Cortex of kidney (tissue), 1 donor: ENCODE data around the gene ZMAT5.

ENCODE experiments used
- DNase-seq: peaks from one replicate; lab custom pipeline; 2025; lab: John Stamatoyannopoulos, UW

The ZMAT5 gene

DNA sequence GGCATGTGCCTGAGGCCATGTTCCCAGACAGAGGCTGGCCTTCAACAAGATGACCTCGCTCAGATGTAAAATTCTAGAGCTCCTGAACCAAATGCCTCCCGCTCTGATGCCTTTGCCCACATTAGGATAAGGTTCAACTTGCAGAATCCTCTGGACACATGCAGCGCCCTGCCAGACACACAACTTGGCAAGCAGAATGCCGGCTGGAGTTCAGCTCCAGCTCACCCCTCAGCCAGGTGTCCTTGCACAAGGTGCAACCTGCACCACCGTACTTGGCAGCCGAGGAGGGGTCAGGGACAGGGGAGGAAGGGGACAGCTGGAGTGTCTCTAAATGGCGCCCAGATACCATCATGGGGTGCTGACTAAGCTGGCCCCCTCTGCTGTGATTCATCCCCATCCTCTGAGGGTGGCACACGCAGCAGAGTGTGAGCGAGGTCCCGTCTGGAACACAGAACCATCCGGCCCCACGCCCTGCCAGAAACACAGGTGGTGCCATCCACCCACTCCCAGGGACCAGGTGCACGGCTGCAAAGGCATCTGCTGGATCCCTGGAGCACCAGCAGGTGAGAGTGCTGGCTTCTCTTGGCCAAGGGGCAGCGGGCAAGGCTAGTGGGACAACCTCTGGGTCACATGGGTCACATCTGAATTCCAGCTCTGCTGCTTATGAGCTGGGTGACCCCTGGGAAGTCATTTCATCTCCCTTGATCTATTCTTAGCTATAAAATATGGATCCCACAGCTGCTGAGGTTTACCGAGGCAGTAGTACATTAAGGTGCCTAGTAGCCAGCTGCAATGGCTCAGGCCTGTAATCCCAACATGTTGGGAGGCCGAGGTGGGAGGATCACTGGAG, 12.8 kb downstream of the ZMAT5 start:
- DNase-seq = no peak

DNA sequence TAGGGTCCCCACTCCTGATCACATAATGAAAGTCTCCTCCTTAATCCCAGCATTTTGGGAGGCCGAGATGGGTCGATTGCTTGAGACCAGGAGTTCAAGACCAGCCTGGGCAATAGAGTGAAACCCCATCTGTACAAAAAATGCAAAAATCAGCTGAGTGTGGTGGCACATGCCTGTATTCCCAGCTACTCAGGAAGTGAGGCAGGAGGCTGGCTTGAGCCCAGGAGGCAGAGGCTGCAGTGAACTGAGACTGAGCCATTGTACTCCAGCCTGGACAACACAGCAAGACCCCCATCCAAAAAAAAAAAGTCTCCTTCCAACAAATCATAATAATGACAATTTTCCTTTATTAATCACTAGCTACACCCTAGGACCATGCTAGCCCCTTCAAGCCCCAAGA, 15.1 kb downstream of the ZMAT5 start:
- DNase-seq = no peak

DNA sequence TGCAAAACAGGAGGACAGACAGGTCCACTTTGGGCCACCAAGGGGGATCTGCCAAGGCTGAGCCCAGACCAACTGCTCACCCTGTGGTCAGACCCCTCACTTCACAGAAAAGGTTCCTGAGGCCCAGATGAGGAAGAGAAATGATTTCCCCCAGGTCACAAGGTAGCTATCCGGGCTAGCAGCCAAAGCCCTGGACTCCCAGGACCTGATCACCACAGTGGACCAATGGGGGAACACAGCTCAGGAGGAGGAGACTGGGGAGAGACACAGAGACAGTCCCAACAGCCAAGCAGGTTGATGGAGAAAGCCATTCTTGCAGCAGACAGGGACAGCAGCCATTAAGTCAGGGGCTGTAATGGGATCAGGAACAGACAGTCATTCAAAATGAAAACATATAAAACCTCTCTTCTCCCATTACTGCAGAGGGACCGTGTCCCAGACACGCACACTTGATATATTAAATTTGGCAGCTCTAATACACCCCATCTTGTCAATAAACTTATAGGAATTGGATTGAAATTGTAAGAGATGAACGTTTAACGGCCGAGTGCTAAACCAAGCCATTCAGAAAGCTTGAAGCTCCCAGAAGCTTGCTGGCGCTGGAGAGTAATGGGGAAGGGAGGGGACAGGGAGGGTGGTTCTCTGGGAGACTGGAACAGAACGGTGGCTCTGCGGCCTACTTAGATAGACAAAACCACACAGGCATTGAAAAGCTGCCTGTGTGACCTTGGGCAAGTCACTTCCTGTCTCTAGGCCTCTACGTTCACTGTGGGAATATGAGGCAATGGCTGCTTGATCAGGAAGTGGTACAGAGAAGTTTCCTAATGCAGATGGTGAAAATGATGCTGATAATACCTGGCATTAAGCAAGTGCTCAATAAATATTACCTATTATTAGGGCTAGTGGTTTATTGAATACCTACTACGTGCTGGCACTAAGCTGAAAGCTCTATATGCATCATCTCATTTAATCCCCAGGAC, 16.0 kb downstream of the ZMAT5 start:
- DNase-seq = no peak

DNA sequence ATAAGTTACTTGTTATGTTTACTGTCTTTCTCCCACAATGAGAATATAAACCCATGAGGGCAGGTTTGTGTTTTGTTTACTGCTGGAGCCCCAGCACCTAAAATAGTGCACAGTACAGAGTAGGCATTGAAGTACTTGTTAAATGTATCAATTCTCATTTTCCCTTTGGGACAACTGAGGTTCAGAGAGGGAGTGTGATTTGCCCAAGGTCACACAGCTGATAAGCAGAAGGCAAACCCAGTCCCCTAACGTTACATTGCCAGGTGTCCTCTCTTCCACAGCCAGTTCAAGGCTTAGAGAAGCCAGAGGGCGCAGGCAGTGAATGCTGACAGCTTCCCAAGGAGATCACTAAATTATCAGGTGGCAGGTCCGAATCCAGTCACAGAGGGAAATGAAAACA, 16.8 kb downstream of the ZMAT5 start:
- no peak for DNase-seq

DNA sequence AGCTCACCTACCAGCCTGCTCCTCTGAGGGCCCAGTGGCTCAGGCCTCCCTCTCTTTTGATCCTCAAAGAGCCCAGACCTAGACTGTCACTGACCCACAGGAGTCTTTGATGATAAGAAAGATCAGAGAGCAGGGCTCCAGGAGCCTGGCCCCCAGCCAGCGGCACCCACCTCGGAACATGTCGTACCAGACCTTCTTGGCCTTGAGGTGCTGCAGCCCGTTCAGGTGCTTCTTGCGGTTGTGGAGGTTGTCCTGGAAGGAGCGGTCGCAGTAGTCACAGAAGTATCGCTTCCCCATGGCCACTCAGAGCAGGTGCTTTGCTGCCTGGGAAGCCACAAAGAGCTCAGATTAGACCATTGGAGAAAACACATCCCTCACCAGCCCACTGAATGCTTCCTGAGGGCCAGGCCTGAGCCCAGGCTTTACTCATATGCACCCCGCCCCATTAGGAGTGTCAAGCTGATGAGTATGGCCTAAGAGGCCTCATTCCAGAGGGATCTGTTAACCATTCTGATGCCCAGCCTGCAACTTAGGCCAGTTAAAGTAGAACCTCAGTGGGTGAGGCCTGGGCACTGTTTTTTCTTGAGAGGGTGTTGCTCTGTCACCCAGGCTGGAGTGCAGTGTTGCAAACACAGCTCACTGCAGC, 18.4 kb downstream of the ZMAT5 start:
- DNase-seq = no peak

DNA sequence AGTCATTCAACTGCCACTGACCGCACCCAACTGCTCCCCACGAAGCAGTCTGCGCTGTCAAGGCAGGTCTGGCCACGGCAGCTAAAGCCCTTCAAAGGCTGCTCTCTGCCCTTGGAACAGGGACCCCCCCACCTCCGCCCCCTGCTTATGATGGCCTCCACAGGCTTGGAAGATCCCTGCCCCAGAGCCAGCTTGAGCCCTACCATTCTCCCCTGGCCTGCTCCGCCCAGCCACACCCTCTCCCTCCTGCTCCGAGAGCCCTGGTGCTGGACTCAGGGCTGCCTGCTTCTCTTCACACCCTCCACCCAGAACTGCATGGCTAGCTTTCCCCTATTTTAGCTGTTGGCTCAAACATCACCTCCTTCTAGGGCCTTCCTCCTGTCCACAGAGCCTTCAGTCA, 19.0 kb downstream of the ZMAT5 start:
- no peak for DNase-seq

DNA sequence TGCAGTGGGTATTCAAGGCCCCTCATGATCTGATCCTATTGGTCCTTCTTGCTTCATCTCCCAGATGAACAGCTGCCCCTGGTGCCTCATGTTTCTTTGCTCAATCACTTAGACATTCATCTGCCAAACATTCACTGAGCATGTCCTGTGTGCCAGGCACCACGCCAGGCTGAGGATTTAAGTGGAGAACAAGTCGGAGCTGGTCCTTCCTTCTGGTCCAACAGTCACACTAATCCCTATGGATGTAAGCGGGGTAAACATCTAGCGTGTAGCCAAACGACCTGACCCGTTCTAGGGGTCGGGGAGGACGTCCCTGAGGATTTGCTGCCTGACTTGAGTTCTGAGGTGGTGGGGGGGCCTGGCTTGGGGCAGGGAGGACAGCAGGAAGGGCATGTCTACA, 21.9 kb downstream of the ZMAT5 start:
- no peak for DNase-seq

DNA sequence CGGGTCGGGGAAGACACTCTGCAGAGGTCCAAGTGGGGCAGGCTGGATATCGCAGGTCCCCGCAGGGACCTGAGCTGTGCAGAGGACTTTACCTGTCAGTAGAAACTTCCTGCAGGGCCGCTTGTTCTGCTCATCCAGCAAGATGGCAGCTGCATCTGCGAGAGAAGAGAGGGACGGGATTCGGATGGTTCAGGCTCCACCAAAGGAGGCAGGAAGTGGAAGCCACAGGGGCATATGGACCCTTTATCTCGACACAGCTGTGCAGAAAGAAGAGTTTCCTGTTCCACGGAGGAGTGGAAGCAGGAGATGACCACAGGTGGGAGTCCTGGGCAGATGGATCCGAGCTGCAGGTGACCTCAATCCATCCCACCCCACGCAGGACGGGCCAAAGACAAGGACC, 24.5 kb downstream of the ZMAT5 start:
- no peak for DNase-seq

DNA sequence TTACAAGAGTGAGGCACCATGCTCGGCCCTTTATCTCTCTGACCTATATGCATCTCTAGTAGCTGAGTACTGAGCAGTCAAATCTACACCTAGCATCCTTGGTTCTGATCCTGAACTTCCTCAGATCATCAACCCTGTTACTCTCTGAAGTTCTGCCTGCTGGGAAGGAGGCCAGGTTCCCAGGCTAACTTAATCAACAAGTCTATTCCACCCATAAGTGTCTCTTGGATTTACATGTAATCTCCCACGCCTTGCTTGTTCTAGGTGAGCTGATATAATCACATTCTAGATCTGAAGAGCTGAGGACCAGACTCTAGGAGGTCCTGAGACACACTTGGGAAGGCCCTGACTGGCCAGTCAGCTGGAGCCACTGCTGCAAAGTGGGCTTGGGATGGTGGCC, 24.9 kb downstream of the ZMAT5 start:
- no peak for DNase-seq

DNA sequence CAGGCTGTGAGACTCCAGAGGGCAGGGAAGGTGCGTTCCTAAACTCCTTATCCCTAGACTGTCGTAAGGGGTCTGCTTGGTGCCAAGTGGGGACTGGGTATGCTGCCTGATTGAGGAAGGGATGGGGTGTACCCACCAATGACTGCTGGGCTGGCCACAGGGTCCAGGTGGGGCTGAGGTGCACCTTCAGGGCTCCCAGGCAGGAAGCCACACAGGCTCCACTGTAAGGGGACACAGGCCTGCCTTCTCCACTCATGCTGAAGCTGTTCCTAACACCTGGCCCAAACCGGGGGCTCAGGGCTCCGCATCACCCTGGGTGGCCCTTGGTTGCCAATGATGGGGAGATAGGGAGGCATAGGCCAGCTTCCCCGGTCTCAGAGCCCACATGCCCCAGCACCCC, 26.6 kb downstream of the ZMAT5 start:
- DNase-seq = no peak

DNA sequence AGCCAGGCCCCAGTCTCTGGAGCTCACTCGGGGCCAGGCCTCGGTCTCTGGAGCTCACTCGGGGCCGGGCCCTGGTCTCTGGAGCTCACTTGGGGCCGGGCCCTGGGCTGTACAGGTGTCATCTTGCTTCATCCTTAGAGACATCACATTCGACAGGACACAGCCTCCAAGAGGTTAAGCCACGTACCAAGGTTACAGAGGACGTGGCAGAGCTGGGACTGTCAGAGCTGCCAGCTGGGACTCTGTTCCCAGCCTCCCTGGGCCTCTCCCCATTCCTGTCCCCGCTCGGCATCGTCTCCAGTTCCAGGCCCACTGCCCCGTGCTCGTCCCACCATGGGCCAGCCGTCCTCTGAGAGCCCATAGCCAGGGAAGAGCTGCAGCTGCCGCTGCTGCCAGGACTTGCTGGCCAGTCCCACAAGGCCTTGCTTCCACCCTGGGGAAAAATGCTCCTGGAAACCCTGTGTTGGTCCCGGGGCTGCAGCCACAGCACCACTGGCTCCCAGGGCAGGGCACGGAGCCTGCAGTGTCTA, 27.4 kb downstream of the ZMAT5 start:
- DNase-seq = no peak

DNA sequence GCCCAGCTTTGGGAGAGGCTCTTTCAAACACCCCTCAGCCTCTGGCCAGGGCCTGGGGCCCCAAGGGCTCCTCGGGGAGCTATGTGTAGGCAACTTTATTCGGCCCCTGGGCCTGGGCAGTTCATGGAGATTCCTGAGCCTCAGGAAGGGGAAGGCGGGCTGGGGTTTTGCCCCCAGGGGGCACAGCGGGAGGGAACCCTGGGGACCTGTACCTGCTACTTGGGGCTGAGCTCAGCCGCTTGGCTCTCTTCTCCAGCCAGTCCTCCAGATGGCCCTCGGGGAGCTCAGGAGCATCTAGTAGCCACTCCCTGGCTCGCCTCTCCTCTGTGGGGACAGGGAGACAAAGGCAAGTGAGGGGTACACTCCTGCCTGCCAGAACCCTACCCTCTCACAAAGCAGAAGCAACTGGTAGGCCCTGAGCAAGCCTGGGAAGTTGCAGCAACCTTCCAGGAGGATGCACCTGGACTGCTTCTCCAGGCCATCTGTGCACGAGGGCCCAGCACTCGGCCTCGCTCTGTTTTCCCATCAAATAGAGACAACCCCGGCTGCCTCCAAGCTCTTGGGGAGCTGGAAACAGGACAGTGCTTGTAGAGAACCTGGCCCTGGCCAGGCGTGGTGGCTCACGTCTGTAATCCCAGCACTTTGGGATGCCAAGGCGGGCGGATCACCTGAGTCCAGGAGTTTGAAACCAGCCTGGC, 28.5 kb downstream of the ZMAT5 start:
- no peak for DNase-seq

DNA sequence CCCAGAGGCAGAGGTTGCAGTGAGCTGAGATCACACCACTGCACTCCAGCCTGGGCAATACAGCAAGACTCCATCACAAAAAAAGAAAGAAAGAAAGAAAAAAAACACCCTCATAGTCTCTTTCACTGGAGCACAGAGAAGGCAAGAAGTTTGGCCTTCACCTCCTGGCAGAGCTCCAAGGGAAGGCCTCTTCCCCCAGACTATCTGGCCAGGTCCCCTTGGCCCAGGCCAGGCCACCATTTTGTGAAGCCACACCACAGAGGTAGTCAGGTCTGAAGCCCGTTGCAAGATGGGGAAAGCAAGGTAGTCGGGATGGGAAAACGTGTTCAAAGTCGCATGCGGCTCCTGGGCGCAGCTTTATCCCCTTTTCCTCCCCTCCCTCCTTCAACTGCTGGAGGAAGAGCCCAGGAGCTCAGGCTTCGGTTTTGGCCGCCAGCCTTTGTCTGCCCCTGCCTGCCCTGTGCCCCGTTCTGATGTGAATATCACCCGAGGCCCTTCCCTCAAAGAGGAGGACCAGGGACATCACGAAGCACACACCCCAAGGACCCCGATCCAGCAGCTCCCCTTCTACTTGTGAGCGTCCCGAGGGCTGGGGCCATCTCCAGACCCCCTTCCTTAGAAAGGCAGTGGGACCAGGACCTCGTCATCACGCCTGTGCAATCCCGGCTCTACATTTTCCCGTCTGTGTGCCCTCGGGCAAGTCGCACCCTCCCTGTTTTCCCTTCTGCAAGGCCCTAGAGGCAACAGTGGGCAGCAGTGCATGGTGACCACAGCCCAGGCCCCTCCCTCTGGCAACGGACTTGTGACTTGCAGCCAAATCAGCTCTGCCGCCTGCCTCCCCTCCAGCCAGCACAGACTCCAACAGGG, 29.3 kb downstream of the ZMAT5 start:
- DNase-seq = no peak

DNA sequence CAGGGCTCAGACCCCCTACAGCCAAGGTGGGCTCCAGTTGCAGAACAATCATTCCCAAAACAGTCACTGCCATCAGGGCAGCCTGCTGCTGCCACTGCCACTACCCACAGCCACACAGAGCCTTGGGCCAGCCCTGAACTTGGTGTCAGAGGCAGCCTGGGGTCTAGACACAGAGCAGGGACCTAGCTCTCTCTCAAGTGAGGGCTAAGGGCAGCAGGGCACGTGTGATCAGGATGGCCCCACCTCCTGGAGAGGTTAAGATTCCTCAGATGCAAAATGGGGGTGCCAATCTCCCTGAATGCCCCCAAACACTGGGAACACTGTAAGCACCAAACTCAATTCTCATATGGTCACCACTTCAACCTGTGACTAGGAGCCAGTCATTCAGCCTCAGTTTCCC, 31.4 kb downstream of the ZMAT5 start:
- no peak for DNase-seq

DNA sequence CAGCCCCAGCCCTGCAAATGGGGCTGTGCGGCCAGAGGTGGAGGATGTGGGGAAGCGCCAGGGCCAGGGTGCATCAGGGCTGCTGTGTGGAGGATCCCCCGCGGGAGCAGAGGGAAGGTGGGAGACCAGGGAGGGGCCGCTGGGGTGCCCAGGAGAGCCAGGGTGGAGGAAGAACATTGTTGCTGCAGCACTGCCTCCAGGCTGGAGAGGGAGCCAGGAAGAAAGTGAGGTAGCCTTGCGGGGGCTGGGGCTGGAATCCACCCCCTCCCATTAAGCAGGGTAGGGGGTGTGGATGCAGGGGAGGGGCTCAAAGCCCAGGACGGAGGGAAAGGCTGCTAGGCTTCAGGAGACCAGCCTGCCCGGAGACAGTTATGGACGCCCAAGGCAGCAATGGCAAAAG, 32.0 kb downstream of the ZMAT5 start:
- DNase-seq = no peak

DNA sequence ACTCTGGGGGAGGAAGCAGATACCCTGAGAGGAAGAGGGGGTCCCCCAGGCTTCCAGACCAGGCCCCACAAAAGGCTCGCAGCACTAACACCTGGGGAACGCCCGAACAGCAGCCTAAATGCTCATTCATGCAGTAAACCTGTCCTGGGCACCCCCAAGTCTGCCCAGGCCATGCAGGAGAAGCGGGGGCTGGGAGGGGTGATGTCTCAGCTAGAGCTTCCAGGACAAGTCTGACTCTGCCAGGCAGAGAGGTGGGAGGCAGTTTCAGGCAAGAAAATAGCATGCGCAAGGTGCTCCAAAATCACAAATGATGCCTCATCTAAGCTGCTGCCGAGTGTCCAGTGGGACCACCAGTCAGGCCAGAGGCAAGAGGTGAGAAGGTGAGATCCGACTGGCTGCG, 32.4 kb downstream of the ZMAT5 start:
- no peak for DNase-seq

DNA sequence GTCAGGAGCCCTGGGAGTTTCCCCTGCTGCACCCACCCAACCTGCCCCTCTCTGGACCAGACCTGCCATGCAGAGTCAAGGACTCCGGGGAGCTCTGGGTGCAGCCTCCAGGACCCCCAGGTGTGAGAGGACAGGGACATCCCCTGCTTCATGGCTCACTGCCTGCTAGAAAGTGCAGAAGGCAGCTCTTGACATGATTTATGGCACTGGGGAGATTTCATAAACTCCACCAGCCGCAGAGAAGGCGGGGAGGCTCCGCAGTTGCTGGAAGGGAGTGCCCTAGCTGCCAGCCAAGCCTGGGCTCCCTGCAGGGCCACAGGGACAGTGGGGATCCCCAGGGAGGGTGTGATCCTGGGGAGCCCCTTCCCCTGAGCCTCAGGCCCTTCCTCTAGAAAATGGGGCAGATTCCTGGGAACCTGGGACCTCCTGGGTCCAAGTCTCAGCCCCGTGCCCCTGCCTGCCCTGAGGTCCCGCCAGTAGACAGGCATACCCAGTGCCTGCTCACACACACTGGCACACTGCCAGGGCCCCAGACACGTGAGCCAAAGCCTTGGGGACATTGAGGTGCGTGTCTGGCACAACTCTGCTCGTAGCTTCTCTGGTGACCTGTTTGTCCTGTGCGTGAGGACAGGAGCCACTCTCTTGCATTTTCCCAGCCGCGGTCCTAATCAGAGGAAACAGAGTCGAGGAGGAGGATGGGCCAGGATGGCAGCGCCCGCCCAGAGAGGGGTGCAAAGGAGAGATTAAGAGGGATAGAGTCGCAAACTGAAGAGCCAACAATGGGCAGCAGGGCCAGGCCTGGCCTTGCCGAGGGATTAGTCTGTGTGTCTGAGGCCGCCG, 33.2 kb downstream of the ZMAT5 start:
- DNase-seq = no peak

DNA sequence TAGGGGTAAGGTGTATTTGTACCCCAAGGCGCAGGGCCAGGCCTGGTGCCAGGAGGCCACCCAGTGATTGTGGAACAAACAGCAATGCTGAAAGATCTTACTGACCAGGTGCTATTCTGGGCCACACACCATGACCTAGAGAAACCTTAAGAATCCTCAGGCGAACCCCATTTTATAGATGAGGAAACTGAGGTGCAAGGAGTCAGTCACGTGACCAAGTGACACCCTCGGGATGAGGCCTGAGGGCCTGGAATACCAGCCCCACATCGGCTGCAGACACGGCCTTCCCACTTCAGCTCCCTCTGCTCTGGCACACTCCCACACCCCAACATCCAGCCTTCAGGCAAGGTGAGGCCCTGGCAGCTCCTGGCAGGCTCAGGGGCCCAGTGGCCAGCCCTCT, 33.9 kb downstream of the ZMAT5 start:
- no peak for DNase-seq

DNA sequence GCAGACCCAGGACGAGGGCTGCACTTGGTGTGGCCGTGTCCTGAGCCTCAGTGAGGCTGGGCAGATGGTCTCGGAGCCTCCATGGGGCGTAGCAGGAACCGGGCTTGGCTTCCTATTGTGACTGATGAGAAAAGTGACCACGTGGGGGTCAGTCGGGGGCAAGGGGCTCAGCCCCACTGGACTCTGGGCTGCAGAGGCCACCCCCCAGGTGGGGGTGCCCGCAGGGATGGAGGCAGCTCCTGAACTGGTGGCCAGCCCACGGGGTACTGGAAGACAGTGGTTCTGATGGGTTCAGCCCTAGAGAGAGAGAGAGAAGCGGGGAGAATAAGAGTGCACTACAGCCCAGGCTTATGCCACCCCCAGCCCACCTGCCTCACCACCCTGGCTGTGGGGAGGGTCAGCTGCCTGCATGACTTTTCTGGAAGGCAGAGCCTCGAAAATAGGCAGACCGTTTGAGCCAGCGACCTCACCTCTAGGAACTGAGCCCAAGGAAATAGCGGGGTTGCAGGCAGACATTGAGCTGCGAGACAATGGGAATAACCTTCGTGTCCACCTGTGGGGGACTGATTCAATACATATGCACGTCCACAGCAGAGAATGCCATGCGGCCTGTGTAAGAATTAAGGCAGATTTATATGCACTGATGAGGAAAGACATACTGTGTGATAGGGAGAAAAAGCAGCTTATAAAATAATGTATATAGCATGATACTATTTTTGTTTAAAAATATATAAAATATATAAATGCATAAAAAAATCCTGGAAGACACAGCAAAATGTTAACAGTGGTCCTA, 35.6 kb downstream of the ZMAT5 start:
- no peak for DNase-seq
